ENCODE measurements around the gene BDH2.

- TF ChIP-seq CTCF (IDR thresholded peaks at IDR 0.05) (no peak), POLR2AphosphoS5 (IDR thresholded peaks at IDR 0.05; ENCODE audit: insufficient read depth in 1 of 2, low read depth in 1 of 2) (no peak), POLR2A (IDR thresholded peaks at IDR 0.05) (no peak)
Observed at GRCh38 chr4:103044183-103044582, 55.5 kb downstream of the BDH2 start.

All from vagina (tissue), 2 donors.